Lung (tissue), 12 donors: ENCODE data around the gene MUC5AC. TPM values are rescaled to one million over a fixed set of nuclear protein-coding genes. Genes with fewer than 3 reads are reported as not detected.

ENCODE experiments used
- ATAC-seq: fragments of 200-7000 bp; cut with Tn5 transposase; one replicate; pipeline ENCODE4 v1.9.1; 2020; ENCODE audit warnings: moderate number of reproducible peaks; ENCODE audit not compliant: insufficient read depth, low FRiP score
- DNase-seq, 3 donors: peaks; one replicate each; pipeline ENCODE4 v3.0.0-alpha.2; 2013 to 2017
- H3K27ac ChIP-seq, 2 donors: one replicate each; pipeline ENCODE4 v1.5.1; 2013; ENCODE audit warnings: mild to moderate bottlenecking in 2 of 2, moderate library complexity in 2 of 2, control low read depth in 1 of 2, inconsistent platforms in 1 of 2, low read depth in 1 of 2, low read length in 1 of 2
- H3K27me3 ChIP-seq, 3 donors: one replicate each; pipeline ENCODE4 v1.5.1; 2013; ENCODE audit warnings: low read length in 2 of 3; ENCODE audit not compliant: control insufficient read depth in 3 of 3, insufficient read depth in 3 of 3
- H3K36me3 ChIP-seq, 4 donors: one replicate each; pipeline ENCODE4 v1.5.1; 2013; ENCODE audit warnings: low read length in 4 of 4, mild to moderate bottlenecking in 1 of 4, moderate library complexity in 1 of 4; ENCODE audit not compliant: control insufficient read depth in 4 of 4, insufficient read depth in 4 of 4
- H3K4me1 ChIP-seq, 5 donors: one replicate each; pipeline ENCODE4 v1.5.1; 2013; ENCODE audit warnings: low read length in 5 of 5, mild to moderate bottlenecking in 2 of 5, moderate library complexity in 1 of 5; ENCODE audit not compliant: control insufficient read depth in 5 of 5, insufficient read depth in 5 of 5
- H3K4me3 ChIP-seq: one replicate; pipeline ENCODE4 v1.5.1; 2013; ENCODE audit warnings: mild to moderate bottlenecking, control low read depth, moderate library complexity
- H3K9ac ChIP-seq, 2 donors: one replicate each; pipeline ENCODE4 v1.5.1; 2013; ENCODE audit warnings: low read length in 2 of 2, control low read depth in 1 of 2; ENCODE audit not compliant: insufficient read depth in 1 of 2
- H3K9me3 ChIP-seq, 4 donors: one replicate each; pipeline ENCODE4 v1.5.1; 2013; ENCODE audit warnings: low read length in 3 of 4, mild to moderate bottlenecking in 1 of 4, moderate library complexity in 1 of 4; ENCODE audit not compliant: control insufficient read depth in 4 of 4, insufficient read depth in 3 of 4
- WGBS, 2 donors: extraction: QIAGEN DNeasy Blood & Tissue Kit; methylation state at CpG; one replicate each; pipeline ENCODE4 v1.1.7; 2013; 5-methylcytosine and 5-hydroxymethylcytosine counted together
- polyA plus RNA-seq, 2 donors: library from polyadenylated mRNA; stranded (reverse); fragments of 200-250 nt; gene quantifications; one replicate each; pipeline ENCODE4 v1.2.1, GENCODE V29; 2013
- total RNA-seq, 2 donors: library from RNA; depleted of rRNA in 1 of 2; stranded (reverse); fragments of >200 nt in 1 of 2; gene quantifications; one replicate each; pipeline ENCODE4 v1.2.1, GENCODE V29; 2014 to 2021
- TF ChIP-seq, protein P1 (sequence below): IDR thresholded peaks from 2 replicates; pipeline ENCODE4 v1.5.1; 2012; ENCODE audit warnings: mild to moderate bottlenecking; ENCODE audit errors: control extremely low read depth, extremely low read depth
- donor health status: control.
- donor health status: control.
- donor health status: Bipolar disorder and iron deficiency.
- donor health status: healthy.
- donor health status: DM: yes; HTN: yes; CAD: no.

Gene MUC5AC
- total and polyA plus RNA-seq, 4 donors: 0.46 to 1.3 (median 1.0) TPM

DNA sequence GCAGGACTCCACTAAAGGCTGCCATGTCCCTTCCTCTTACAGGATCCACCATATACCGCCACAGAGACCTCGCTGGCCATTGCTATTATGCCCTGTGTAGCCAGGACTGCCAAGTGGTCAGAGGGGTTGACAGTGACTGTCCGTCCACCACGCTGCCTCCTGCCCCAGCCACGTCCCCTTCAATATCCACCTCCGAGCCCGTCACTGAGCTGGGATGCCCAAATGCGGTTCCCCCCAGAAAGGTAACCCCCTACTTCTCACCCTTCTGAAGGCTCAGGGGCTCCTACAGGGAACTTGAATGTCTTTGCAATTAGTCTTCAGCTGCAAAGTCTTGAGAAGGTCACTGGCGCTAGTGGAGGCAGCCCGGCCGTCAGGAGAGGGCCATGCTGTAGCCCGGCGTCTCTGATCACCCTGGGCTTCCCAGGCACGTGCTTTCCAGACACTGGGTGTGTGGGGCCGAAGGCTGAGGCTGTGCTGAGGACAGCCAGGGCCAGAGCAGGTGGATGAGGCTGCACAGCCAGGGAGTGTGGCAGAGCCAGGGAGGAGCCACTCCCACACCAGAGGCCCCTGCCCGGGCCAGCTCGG, 35.1 kb downstream of the MUC5AC start:
- Histone ChIP-seq H3K4me3 (no peak overlapping the region), H3K4me1 (no peaks in the 10 kb centered on the region), H3K27ac (no peak overlapping the region), H3K9ac (no peak overlapping the region), H3K36me3 (no peaks in the 10 kb centered on the region), H3K27me3 (peaks cover 0 to 13% (median 0%) of the 10 kb centered on the region in 3 donors), H3K9me3 (peaks cover 0 to 17% (median 0%) of the 10 kb centered on the region in 4 donors)
- 84 to 88% methylated on average over 17 of the region's 17 CpGs for WGBS, 2 donors
- ATAC-seq (no peak), DNase-seq (peak in 1 of 3 donors; percentile 10)
- TF ChIP-seq, protein P1, sequence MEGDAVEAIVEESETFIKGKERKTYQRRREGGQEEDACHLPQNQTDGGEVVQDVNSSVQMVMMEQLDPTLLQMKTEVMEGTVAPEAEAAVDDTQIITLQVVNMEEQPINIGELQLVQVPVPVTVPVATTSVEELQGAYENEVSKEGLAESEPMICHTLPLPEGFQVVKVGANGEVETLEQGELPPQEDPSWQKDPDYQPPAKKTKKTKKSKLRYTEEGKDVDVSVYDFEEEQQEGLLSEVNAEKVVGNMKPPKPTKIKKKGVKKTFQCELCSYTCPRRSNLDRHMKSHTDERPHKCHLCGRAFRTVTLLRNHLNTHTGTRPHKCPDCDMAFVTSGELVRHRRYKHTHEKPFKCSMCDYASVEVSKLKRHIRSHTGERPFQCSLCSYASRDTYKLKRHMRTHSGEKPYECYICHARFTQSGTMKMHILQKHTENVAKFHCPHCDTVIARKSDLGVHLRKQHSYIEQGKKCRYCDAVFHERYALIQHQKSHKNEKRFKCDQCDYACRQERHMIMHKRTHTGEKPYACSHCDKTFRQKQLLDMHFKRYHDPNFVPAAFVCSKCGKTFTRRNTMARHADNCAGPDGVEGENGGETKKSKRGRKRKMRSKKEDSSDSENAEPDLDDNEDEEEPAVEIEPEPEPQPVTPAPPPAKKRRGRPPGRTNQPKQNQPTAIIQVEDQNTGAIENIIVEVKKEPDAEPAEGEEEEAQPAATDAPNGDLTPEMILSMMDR: no peak

DNA sequence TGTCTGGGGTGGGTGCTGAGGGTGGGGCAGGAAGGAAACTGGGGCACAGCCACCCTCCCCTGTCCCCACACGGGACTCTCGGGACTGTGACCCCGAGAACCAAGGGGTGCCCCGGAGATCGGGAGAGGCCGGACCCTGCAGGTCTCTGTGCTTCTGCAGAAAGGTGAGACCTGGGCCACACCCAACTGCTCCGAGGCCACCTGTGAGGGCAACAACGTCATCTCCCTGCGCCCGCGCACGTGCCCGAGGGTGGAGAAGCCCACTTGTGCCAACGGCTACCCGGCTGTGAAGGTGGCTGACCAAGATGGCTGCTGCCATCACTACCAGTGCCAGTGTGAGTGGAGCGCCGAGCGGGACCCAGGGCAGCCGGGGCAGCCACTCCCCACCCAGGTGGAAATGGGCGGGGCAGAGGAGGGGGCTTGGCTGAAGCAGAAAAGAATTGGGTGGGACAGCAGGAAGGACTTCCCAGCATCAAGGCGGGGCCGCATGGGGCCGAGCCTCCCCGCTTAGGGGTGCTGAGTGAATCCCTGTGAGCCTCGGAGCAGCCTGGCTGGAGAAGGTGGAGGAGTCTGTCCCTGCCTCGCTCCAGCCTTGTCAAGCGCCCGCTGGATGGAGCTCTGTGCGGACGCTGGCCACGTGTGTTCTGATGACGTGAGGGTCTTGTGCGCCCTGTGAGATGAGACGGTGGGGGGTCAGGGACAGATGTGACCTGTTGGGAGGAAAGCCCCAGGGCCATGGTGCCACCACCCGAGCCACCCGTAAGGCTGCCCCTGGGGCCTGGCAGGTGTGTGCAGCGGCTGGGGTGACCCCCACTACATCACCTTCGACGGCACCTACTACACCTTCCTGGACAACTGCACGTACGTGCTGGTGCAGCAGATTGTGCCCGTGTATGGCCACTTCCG, 35.8 kb downstream of the MUC5AC start:
- Histone ChIP-seq H3K4me1 (no peaks in the 10 kb centered on the region), H3K27ac (no peak overlapping the region), H3K36me3 (no peaks in the 10 kb centered on the region), H3K9me3 (peaks cover 0 to 17% (median 0%) of the 10 kb centered on the region in 4 donors), H3K9ac (no peak overlapping the region), H3K4me3 (no peak overlapping the region), H3K27me3 (peaks cover 0 to 16% (median 0%) of the 10 kb centered on the region in 3 donors)
- TF ChIP-seq, protein P1: no peak
- WGBS, 2 donors: 88 to 90% methylated on average over 43 of the region's 43 CpGs
- ATAC-seq (no peak), DNase-seq (peak in 1 of 3 donors; percentile 12)

DNA sequence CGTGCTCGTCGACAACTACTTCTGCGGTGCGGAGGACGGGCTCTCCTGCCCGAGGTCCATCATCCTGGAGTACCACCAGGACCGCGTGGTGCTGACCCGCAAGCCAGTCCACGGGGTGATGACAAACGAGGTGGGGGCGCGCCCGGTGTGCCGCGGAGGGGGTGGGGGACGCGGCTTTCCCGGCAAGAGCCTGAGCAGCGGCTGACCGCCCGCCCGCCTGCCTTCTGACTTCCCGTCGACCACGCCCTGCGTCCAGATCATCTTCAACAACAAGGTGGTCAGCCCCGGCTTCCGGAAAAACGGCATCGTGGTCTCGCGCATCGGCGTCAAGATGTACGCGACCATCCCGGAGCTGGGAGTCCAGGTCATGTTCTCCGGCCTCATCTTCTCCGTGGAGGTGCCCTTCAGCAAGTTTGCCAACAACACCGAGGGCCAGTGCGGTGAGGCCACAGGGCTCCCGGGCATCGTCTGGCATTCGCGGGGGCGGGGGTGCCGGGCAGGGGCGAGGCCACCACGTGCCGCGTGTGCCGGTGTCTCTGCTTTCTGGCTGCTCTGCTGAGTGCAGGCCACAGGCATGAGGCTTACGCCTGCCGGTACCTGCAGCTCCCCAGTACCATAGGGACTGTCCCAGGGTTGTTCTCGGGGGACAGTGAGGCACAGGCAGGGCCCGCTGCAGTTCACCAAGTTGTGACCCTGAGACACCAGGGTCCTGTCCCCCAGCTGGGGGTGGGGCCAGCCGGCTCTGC, 36.7 kb downstream of the MUC5AC start:
- H3K4me1 ChIP-seq: no peaks in the 10 kb centered on the region
- peaks cover 0 to 18% (median 0%) of the 10 kb centered on the region in 3 donors for H3K27me3 ChIP-seq
- DNase-seq (peak in 1 of 3 donors; percentile 7), ATAC-seq (no peak)
- no peak overlapping the region for H3K9ac ChIP-seq
- H3K4me3 ChIP-seq: no peak overlapping the region
- H3K36me3 ChIP-seq: no peaks in the 10 kb centered on the region
- TF ChIP-seq, protein P1: no peak
- 96 to 98% methylated on average over 59 of the region's 59 CpGs for WGBS, 2 donors
- peaks cover 0 to 17% (median 0%) of the 10 kb centered on the region in 4 donors for H3K9me3 ChIP-seq
- no peak overlapping the region for H3K27ac ChIP-seq
